Neuron (in vitro differentiated cells): ENCODE data around the gene CD209.

Experiments
- H2AFZ ChIP-seq: one replicate; pipeline ENCODE4 v1.6.1; 2013; ENCODE audit warnings: low read depth, mild to moderate bottlenecking, inconsistent platforms, low read length, moderate library complexity
- H3K27me3 ChIP-seq: one replicate; pipeline ENCODE4 v1.6.1; 2013; ENCODE audit warnings: low read length; ENCODE audit not compliant: insufficient read depth
- H3K36me3 ChIP-seq: one replicate; pipeline ENCODE4 v1.6.1; 2013; ENCODE audit warnings: low read length; ENCODE audit not compliant: insufficient read depth
- H3K4me1 ChIP-seq: one replicate; pipeline ENCODE4 v1.6.1; 2013; ENCODE audit warnings: low read length; ENCODE audit not compliant: insufficient read depth
- H3K4me3 ChIP-seq: 2 replicates; pipeline ENCODE4 v1.5.1; 2013; ENCODE audit warnings: mild to moderate bottlenecking, low read length, moderate library complexity
- H3K9me3 ChIP-seq: one replicate; pipeline ENCODE4 v1.6.1; 2013; ENCODE audit warnings: low read length

CD209 gene

DNA sequence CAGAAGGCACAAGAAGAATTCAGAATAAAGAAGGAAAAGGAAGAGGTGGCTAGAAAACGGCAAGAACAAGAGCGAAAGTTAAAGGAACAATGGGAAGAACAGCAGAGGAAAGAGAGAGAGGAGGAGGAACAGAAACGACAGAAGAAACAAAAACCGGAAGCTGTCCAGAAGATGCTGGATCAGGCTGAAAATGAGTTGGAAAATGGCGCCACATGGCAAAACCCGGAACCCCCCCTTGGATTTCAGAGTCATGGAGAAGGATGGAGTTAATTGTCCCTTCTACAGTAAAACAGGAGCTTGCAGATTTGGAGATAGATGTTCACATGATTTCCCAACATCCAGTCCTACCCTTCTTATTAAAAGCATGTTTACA, 6.7 kb downstream of the CD209 start:
- Histone ChIP-seq H3K4me1 (no peaks in the 10 kb centered on the region), H3K9me3 (no peaks in the 10 kb centered on the region), H3K4me3 (no peak overlapping the region), H2AFZ (no peak overlapping the region), H3K27me3 (peaks cover 4% of the 10 kb centered on the region), H3K36me3 (no peaks in the 10 kb centered on the region)

DNA sequence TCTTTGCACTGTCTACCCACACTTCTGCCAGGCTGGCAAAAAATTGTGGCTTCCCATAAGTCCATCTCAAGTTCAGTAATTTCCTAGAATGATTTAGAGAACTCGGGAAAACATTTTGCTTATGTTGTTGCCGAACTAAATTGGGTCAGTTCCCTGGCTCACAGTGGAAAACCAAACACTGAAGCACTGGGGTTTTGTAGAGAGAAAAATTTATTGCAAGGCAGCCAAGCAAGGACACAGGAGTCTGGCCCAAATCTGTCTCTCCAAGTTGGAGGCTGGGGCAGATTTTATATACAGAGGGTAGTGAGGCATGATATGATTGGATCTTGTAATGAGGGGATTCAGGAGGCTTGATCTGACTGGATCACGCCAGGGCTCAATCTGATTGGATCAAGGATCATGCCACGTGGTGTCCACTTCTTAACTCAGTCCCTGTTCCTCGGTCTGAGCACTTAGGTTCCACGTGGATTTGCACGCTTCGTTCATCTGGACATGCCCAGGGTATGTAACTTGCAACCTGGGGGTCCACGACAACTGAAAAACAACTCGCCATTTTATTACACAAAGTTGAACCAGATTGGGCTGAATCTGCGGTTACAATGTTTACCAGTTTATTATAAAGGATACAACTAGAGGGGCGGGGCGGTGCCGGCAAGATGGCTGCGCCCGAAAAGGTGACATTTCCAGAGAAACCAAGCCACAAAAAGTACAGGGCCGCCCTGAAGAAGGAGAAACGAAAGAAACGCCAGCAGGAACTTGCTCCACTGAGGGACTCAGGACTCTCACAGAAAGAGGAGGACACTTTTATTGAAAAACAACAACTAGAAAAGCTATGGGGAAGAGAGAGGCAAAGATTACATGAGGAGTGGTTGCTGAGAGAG, 7.3 kb downstream of the CD209 start:
- no peaks in the 10 kb centered on the region for H3K36me3 ChIP-seq
- peaks cover 4% of the 10 kb centered on the region for H3K27me3 ChIP-seq
- H2AFZ ChIP-seq, result no peak overlapping the region
- H3K4me3 ChIP-seq, result no peak overlapping the region
- no peaks in the 10 kb centered on the region for H3K9me3 ChIP-seq
- no peaks in the 10 kb centered on the region for H3K4me1 ChIP-seq

GRCh38 chr19:7739211-7739755, 8.1 kb downstream of the CD209 start:
- peaks cover 4% of the 10 kb centered on the region for H3K27me3 ChIP-seq
- H3K4me3 ChIP-seq, result no peak overlapping the region

GRCh38 chr19:7738023-7738422, 9.3 kb downstream of the CD209 start:
- Histone ChIP-seq H3K27me3 (peaks cover 4% of the 10 kb centered on the region), H2AFZ (no peak overlapping the region), H3K36me3 (no peaks in the 10 kb centered on the region), H3K4me3 (no peak overlapping the region), H3K9me3 (no peaks in the 10 kb centered on the region), H3K4me1 (no peaks in the 10 kb centered on the region)

More at GRCh38 chr19:7739211-7739755, 8.1 kb downstream of the CD209 start:
- no peaks in the 10 kb centered on the region for H3K4me1 ChIP-seq
- no peaks in the 10 kb centered on the region for H3K9me3 ChIP-seq
- no peak overlapping the region for H2AFZ ChIP-seq
- H3K36me3 ChIP-seq, result no peaks in the 10 kb centered on the region

GRCh38 chr19:7737215-7737614, 10.1 kb downstream of the CD209 start:
- peaks cover 7% of the 10 kb centered on the region for H3K27me3 ChIP-seq
- no peak overlapping the region for H2AFZ ChIP-seq

DNA sequence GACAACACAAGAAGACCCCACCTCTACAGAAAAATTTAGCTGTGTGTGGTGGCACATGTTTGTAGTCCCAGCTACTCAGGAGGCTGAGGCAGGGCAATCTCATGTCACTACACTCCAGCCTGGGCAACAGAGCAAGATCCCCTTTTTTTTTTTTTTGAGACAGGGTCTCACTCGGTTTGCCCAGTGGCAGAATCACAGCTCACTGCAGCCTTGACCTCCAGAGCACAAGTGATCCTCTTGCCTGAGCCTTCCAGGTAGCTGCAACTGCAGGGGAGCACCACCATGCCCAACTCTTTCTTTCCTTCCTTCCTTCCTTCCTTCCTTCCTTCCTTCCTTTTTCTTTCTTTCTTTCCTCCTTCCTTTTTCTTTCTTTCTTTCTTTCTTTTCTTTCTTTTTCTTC, 11.2 kb downstream of the CD209 start:
- Histone ChIP-seq H2AFZ (no peak overlapping the region), H3K27me3 (peaks cover 17% of the 10 kb centered on the region), H3K4me3 (no peak overlapping the region), H3K4me1 (no peaks in the 10 kb centered on the region), H3K9me3 (no peaks in the 10 kb centered on the region), H3K36me3 (no peaks in the 10 kb centered on the region)

More at GRCh38 chr19:7737215-7737614, 10.1 kb downstream of the CD209 start:
- no peaks in the 10 kb centered on the region for H3K4me1 ChIP-seq
- no peak overlapping the region for H3K4me3 ChIP-seq
- H3K36me3 ChIP-seq, result no peaks in the 10 kb centered on the region
- no peaks in the 10 kb centered on the region for H3K9me3 ChIP-seq

DNA sequence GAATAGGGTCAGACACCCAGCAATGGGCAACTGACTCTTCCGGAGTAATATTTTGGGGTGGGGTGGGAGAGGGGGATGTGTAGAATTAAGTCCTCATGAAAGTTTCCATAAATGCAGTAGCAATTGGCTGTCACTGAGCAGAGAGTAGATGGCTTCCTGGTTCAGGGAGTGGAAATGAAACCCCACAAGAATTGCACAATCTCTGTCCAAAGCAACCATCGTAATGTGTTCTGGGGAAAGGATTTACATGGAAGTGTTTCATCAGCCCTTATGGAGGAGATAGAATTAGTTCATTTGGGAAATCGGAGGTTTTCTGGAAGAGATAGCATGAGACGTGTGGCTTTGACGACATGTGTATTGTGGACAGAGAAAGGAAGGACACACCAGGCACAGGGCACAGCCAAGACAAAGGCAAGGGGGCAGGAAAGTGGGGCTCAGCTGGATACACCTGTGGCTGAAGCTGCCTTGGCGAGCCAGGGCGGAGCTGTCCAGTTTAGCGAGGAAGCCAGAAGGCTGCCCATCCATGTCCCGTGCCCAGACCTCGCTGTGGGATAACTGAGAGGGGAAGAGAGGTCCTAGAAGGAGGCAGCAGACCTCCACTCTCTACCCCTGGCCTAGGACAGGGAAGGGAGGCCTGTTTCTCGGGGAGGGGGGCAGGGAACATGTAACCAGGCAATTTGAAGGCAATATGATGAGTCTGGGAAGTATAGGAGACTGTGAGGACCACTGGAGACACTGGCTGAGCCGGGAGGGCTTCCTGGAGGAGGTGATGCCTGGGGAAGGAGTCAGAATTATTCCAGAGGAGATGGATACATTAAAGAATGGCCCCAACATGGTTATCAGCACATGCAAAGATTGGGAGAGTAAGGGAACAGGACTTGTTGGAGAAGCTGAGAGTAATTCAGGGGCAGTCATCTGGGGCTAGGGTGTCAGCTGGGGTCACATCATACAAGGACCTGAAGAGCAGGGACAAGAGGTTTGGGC, 12.8 kb downstream of the CD209 start:
- no peaks in the 10 kb centered on the region for H3K9me3 ChIP-seq
- H3K4me3 ChIP-seq, result no peak overlapping the region
- H3K4me1 ChIP-seq, result no peaks in the 10 kb centered on the region
- peaks cover 33% of the 10 kb centered on the region for H3K27me3 ChIP-seq
- H2AFZ ChIP-seq, result no peak overlapping the region
- no peaks in the 10 kb centered on the region for H3K36me3 ChIP-seq

- H2AFZ ChIP-seq, result no peak overlapping the region
- H3K4me3 ChIP-seq, result no peak overlapping the region
- no peaks in the 10 kb centered on the region for H3K9me3 ChIP-seq
- H3K27me3 ChIP-seq, result peaks cover 42% of the 10 kb centered on the region
- H3K4me1 ChIP-seq, result no peaks in the 10 kb centered on the region
- no peaks in the 10 kb centered on the region for H3K36me3 ChIP-seq
These were observed 14.0 kb downstream of the CD209 start for GRCh38 chr19:7733376-7733775.

DNA sequence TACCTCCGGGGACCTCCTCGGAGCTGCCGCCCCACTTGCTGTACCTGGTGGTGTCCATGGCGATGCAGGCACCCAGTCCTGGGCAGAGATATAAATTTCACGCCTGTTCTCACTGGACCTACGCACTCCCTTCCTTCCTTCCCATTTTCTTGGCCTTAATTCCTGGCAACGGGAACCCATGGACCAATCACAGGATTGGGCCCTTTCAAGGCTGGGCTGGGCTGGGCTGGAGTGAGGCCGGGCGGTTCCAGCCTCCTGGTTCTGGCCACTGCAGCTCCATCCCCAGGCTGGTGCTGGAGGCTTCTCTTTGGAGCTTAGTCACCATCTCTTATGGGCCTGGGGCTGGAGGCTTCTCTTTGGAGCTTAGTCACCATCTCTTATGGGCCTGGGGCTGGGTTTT, 15.3 kb downstream of the CD209 start, which contains the start of gene CLEC4G:
CLEC4G (minus strand) TSS at position 66 of the 400 bp plus-strand sequence; CDS start at position 58, 8 bp downstream.
- Histone ChIP-seq H3K27me3 (peaks cover 53% of the 10 kb centered on the region), H3K4me3 (no peak within 1 kb of the TSS), H3K9me3 (no peaks in the 10 kb centered on the region), H2AFZ (no peak within 1 kb of the TSS), H3K36me3 (no peaks in the 10 kb centered on the region), H3K4me1 (no peaks in the 10 kb centered on the region)

- H3K36me3 ChIP-seq, result no peaks in the 10 kb centered on the region
- H2AFZ ChIP-seq, result no peak overlapping the region
- peaks cover 54% of the 10 kb centered on the region for H3K27me3 ChIP-seq
- no peaks in the 10 kb centered on the region for H3K4me1 ChIP-seq
- H3K9me3 ChIP-seq, result no peaks in the 10 kb centered on the region
- no peak overlapping the region for H3K4me3 ChIP-seq
These were observed 15.7 kb downstream of the CD209 start for GRCh38 chr19:7731615-7732014.

DNA sequence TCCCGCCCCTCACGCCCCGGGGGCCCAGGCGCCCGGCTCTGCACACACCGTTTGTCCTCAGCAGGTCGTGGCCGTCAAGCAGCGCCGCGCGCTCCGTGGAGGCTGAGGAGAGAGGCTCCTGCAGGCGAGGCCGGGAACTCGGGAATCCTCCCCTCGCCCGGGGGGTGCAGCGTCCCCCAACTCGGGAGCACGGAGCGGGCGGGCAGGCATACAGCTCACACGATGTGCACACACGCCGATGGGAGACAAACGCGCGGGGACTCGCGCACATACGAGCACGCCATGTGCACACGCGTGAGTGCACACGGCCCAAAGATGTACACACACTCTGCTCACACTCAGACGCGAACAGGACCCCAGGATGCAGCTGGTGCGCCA, 16.1 kb downstream of the CD209 start:
- Histone ChIP-seq H3K36me3 (no peaks in the 10 kb centered on the region), H3K4me1 (no peaks in the 10 kb centered on the region), H3K9me3 (no peaks in the 10 kb centered on the region), H2AFZ (no peak overlapping the region), H3K4me3 (no peak overlapping the region), H3K27me3 (peaks cover 57% of the 10 kb centered on the region)

GRCh38 chr19:7730286-7731217, 16.8 kb downstream of the CD209 start:
- H3K27me3 ChIP-seq, result peaks cover 57% of the 10 kb centered on the region
- H3K4me3 ChIP-seq, result no peak overlapping the region
- H3K9me3 ChIP-seq, result no peaks in the 10 kb centered on the region
- no peaks in the 10 kb centered on the region for H3K36me3 ChIP-seq
- no peaks in the 10 kb centered on the region for H3K4me1 ChIP-seq
- no peak overlapping the region for H2AFZ ChIP-seq
